NCI-H1048 (cell line): ENCODE data around the gene TCERG1L.

Experiments used
- DNase-seq: peaks from one replicate; lab custom pipeline; 2025; lab: John Stamatoyannopoulos, UW

TCERG1L gene

DNA sequence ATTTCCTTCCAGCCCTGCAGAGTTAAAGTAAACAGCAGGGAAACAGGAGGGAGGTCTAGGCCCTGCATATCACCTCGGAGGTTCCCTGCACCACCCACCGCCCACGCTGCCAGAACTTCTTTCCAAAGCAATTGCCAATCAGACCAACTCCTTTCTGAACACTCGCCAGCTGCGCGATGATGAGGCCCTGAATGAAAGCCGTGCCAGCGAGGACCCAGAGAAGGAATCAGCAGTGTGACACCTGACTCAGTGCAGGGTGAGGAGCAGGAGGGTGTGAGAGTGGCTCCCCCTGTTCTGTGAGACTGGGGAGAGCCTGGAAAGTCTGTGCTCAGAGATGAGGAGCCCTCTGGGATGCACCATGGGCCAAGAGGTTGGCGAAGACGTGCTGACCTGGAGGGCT is 3.3 kb upstream of the TCERG1L start:
- no peak for DNase-seq

DNA sequence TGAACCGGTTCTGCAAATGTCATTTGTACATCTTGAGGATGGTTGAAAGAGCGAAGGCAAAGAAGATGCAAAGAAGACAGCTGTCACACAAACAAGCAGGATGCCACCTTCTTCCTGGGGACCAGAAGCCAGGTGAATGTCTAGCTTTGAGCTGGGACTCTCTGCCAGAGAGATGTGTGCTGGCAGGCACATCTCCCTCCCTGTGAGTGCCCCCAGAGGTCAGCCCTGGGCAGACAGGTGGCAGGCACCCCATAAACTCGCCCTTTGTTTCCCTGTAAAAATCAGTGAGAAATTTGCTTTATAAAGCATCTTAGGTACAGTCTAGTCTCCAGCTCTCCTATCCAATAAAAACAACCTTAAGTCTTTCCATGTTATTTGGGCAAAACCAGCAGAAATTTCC is 2.6 kb upstream of the TCERG1L start:
- no peak for DNase-seq

DNA sequence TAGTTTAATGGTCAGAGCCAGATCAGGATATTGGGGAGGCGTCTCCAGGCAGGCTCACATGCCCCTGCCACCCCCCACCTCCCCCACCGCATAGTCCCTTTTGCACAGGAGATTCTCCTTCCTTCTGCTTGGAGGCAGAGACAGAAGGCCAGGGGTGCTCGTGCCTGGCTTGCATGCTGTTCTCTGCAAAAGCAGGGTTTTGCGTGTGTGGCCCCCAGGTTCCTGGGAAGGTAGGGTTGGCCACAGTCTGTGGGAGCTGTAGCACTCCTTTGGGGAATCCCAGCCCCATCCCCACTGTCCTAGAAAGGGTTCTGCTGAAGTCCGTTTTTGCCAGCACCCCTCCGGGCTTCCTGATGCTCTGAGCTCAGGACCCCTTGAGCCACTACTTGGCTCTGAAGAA is 1.9 kb upstream of the TCERG1L start:
- no peak for DNase-seq

DNA sequence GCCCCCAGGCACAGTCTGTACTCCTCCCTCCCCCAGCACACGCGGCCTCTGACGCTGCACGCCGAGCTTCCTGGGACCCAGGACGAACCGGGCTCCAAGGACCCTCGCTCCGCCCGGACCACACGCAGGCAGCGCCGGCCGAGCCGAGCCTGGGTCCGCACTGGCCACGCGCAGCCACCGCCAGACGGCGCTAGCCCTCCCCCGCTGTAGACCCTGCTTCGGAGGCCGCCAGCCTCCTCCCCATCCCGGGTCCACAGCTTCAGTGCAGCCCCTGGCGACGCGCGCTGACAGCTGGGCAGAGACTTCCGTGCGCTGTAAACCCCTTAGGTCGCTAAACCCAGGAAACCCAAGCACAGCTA is 936 bp upstream of the TCERG1L start:
- DNase-seq: no peak

DNA sequence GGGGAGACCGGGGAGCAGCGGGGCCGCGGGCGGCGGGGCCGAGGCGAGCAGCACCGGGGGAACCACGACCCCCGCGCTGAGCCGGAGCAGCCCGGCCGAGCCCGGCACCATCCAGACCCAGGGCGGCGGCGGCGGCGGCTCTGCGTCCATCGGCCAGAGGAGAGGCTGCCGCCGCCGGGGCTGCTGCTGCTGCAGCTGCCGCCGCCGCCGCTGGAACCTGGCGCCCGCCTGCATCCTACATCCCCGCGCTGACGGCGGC is 190 bp downstream of the TCERG1L start:
- DNase-seq: no peak

DNA sequence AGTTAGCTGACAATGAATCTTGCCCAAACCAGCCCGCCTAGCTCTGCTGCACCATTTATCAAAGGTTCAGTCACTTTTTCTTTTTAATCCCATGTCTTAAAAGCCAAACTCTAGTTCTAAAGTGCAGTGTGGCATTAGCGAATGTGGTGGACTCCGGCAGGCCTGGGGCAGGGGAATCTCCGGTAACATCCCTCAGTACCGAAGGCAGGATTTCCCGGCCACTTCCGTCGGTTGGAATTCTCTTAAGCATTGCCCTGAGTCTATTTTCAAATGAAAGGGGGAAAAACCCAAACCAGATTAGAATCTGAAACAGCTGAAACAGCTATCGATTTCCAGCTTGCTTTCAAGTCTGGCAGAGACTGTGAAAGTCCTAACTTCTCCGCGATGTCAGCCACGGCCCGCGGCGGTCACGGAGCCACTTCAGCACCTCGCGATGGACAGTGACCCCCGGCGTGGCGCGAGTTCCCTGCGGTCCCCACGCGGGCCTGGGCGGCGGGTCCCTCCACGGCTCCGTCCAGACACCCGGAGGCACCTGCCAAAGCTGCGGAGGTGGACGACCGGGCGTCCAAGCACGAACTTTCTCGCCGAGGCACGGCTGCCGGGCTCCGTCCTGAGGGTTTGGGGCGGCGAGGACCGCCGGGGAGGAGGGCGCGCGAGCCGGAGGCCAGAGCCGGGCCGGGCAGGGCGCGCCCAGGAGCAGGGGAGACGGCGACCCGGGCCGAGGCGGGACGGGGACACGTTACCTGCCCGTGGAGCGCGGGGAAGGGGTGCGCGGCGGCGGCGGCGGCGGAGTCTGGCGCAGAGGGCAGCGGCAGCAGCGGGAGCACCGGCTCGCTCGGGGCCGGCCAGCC is 745 bp downstream of the TCERG1L start:
- DNase-seq: no peak

DNA sequence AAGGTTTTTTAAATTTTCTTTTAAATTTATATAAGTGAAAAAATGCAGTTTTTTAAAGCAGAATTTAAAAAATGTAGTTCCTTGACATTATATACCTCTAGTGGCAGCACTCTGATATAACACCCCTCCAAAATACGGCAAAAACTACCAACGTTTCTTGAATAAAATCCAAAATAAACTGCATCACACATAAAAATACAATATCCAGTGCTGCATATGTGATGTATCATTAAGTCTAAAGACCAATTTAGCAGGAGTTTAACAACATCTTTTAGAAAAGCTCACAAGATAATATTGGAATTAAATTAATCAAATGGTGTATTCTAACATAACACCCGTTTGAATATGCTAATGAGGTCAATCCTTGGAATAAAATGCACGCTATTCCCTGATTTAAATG is 1.4 kb downstream of the TCERG1L start:
- DNase-seq: no peak

DNA sequence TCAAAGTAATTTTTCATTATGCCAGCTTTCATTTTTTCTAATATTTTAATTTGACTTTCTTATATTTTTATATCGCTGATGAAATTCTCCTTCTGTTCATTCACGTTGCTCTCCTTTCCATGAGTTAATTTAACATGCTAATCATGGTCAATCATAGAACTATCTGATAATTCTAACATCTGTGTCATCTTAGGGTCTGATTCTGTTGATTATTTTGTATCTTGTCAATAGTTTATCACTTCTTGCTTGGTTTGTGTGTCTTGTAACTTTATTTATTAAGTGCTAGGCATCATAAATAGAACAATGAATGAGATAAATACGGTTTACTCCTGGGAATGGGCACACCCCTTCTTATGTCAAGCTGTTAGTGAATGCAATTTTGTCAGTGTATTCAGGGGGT is 11.0 kb downstream of the TCERG1L start:
- DNase-seq: no peak

DNA sequence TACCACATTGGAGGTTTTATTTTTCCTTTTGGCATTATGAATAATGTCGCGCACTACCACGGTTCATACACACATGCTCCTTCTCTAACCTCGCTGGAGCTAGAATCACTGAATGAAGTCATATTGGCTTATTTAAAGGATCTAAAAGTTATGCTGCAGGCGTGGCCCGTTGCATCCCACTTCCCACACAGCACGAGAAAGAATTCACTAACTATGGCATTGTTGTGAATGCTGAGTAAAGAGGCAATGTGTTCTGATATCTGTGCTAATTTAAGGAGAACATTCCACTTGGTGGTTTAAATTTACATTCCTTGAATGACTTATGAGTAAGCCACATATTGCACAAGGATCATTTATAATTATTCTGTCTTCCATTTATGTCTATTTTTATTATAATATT is 20.7 kb downstream of the TCERG1L start:
- DNase-seq: no peak

DNA sequence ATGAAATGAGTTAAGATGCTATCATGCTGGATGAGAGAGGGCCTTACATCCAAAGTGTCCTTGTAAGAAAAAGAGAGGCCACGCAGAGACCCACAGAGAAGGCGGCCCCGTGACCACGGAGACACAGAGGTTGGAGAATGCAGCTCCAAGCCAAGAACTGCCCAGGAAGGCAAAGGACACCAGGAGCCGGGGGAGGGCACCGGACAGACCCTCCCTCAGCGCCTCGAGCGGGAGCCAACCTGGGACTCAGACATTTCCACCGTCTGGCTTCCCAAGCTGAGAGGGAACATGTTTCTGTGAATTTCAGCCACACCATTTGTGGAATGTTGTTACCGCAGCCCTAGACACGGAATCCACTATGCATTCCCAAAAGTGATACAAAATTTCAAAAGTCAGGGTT is 22.9 kb downstream of the TCERG1L start:
- no peak for DNase-seq

DNA sequence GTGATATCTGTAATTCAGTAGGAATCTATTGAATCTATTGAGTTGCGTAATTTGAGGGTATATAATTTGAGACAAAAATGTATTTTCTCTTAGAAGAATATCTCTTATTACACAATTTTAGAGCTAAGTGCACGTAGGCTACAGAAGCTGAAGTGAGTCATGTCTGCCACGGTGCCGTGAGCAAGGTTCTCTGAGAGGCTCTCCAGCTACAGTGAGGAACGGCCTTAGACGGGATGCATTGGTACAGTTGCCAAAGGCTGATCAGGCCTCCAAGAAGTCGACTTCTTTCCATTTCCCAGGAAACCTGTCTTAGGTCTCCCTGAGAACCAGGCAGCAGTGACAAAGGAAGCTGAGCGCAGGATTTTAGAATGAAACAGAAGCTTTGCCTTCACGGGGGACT is 28.6 kb downstream of the TCERG1L start:
- DNase-seq: no peak

DNA sequence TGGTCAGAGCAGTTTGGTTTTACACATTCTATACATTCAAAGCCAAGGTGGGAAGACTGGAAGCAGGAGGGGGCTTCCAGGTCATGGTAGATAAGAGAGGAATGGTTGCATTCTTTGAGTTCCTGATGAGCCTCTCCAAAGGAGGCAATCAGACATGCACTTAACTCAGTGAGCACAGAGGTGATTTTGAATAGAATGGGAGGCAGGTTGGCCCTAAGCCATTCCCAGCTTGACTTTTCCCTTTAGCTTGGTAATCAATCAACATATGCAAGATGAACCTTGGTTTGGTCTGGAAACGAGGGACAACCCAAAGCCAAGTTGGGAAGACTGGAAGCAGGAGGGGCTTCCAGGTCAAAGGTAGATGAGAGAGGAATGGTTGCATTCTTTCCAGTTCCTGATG is 31.4 kb downstream of the TCERG1L start:
- no peak for DNase-seq

DNA sequence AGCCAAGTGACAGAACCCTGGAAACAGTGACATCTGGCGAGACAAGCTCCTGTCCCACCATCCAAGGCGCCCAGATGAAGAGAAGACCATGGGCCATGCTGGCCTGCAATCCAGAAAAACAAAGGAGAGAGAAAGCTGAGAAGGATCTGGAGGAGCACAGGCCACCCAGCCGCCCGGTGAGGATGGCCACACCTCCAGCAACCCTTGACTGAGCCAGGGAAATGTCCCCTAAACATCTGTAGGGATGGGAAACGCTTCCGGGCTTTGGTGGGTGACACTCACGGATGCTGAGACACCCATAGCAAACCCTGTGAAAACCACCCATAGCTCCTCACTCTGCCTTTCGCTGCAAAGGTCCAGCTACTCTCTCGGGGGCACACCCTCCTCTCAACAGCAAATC is 32.0 kb downstream of the TCERG1L start:
- no peak for DNase-seq

DNA sequence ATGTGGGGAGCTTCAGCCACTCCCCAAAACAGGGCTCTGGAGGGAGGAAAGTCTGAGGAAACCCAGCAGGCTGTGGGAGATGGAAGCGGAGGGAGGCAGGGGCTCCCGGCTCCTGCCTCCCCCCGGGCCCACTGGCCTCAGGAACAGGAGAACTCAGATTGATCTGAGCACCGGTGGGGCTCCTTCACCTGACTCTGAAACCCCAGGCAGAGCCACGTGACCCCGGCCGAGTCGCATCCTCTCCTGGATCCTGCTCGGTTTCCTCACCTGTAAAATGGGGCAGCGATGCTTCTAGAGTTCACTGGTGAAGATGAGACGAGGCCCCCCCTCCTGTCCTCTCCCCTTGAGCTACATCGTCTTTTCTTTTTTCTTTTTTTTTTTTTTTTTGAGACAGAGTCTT is 33.6 kb downstream of the TCERG1L start:
- no peak for DNase-seq

DNA sequence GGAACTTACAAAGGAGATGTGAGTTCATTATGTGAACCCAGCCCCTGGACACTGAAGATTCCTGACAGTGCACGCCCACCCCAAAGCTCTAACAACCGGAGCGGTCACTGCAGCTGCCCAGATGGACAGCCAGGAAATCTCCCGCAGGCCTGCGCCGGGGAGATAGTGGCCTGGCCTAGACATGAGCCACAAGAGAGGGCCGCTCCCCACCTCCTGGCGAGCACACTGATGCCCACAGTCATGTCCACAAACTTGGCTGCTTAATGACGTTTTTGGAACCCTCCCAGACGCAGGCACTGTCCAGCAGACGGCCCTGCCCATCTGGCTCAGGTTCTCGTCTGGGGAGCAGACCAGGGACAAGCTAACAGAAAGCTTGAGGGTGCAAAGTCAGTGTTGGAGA is 34.2 kb downstream of the TCERG1L start:
- DNase-seq: no peak

DNA sequence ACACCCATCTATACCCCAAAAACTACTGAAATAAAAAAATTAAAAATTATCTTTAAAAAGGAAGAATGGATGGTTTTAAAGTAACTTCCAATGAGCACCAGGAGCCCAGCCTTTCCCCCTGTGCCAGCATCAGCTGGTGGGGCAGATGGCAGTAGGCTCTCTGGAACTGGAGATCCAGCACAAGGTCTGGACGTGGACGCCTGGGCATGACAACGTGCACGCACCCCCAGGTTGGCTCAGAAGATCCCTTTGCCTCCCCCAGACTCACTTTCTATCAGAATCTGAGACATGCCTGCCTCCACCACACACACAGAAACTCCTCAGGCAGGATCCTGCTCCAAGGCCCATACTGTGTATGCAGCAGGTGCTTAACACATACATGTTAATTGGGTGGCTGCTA is 35.8 kb downstream of the TCERG1L start:
- no peak for DNase-seq

DNA sequence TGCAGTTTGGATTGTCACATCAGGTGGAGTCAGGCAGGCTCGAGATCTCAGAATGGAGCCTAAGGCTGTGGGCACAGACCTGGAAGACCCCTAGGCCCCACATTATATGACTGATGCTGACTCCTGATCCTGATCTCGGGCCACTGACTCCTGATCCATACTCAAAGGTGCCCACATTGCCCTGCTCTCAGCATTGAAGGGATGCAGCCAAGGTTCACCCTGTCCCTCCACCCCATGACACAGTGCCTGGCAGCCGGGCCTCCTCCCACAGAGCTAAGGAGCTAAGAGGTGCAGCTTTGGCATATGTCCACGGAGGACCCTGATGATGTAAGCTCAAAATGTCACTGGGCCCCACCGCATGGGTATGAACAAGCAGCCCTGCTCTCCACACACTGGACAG is 36.6 kb downstream of the TCERG1L start:
- DNase-seq: no peak

DNA sequence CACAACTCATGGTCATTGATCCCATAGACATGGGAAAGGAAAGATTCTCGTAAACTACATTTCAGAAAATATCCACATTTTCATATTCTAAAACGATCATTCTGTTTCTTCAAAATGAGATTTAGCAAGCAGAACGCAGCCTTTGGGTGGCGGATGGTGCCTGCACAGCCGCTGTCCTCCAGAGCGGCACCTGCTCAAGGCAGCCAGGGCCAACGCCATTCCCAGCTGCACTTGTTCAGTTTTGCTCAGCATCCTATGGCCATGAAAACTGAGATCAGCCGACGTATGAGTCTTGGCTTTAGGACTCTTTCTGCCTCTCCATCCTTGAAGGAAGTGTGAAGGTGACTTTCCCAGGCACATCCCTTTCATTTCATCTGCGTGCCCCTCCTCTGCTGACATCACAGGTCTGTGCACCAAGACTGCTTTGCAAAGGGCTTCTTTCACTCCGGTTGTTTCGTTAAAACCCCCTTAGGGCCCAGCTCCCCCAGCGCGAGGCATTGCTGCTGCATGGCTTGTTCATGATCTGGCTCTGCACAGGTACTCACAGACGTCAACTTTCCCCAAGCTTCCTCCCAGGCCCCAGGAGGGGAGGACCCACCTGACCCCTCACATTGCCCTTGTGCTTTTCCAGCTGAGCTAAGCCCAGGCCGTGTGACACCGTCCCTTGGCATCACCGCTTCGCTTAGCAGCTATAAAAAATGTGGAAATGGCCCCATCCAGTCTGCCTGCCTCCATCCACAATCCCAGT is 37.2 kb downstream of the TCERG1L start:
- no peak for DNase-seq

DNA sequence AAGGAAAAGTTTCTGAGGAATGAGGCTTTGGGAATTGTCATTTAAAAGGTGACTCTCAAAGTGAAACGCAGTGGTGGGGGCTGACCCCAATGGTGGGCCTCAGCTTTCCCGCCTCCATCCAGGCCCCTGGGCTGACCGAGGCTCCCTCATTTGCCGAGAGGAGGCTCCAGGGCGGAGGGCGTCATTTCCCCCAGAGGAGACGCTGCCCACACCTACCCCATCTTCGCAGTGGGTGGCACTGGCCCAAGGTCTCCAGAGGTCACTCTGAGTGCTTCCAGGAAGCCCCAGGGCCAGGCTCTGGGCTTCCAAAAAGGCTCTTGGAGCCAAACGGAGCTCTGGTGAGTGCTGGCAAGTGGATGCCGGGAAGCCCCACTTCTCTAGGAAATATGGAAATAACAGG is 38.0 kb downstream of the TCERG1L start:
- no peak for DNase-seq

DNA sequence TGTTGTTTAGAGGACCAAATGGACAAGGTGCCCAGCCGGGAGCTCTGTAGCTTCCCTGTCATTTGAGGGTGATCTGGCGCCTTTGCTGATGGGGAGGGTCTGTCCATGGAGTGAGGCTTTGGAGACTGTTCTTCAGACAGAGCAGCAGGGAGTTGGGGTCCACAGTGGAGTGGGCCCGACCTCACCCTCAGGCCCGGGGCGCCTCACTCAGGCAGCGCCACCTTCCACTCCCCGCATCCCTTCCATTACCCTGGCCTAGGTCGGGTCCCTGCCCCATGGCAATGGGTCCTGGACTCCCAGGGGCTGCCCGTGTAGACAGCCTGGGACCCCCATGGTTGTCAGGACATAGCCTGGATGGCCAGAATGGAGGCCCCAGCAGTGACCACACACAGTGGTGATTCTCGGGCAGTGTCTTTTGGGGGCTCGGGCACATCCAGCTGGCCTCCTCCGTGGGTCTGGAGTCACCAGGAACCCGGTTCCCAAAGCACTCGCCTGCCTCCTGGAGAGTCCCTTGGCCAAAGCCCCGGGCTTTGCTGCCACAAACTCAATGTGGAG is 38.5 kb downstream of the TCERG1L start:
- no peak for DNase-seq

DNA sequence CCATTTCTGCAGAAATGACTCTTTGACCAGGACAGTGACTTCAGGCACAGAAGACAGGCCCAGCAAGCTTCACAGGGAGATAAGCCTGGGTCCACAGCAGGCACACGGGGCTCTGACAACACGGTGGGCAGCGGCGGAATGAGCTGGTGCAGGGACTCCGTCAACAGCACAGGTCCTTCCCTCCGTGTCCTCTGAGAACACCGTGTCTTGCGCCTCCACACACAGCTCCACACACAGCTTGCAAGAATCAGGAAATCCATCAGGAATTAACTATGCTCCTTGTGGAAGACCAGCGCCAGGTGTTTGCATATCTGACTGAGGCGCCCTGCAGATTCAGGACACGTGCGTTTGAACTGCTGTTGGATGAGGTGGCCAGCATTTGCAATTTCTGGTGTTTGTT is 39.6 kb downstream of the TCERG1L start:
- no peak for DNase-seq

DNA sequence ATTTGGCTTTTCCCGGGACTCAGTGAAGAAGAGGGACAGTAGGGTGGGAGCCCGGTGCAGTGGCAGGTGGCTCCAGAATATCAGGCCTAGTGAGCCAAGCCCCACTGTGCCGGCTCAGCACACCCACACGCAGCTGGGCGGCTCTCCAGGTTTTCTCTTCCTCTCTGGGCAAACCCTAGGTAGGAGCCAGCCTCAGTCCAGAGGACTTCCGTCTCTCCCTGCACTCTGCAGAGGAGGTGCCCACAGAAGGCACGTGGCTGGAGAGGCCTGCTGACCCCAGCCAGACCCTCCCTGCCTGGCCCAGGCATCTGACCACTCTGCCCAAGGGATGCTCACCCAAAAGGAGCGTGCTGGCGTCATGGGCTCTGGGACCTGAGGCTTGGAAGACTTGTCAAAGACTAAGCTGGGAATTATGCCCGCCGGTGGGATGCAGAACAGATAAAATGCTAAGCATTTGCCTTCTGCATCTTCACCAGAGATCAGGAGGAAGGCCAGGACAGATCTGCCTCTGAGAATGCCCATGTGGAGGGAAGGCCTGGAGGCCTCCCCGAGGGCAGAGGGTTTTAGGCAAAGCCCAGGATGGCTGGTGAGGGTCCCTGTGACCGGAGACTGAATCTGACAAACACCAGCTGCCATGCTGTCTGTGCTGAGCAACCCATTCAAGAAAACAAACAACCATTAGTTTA is 40.2 kb downstream of the TCERG1L start:
- DNase-seq: no peak
